Activated CD4-positive, alpha-beta T cell treated with anti-CD3 and anti-CD28 coated beads, Interleukin-2, amount 50 U/mL, for 4 hours (primary cell): ENCODE data around the gene GMPPA.

ENCODE experiments used
- DNase-seq, 2 experiments: peaks; one replicate each; pipeline ENCODE4 v3.0.0-alpha.2; 2020

Gene GMPPA

DNA sequence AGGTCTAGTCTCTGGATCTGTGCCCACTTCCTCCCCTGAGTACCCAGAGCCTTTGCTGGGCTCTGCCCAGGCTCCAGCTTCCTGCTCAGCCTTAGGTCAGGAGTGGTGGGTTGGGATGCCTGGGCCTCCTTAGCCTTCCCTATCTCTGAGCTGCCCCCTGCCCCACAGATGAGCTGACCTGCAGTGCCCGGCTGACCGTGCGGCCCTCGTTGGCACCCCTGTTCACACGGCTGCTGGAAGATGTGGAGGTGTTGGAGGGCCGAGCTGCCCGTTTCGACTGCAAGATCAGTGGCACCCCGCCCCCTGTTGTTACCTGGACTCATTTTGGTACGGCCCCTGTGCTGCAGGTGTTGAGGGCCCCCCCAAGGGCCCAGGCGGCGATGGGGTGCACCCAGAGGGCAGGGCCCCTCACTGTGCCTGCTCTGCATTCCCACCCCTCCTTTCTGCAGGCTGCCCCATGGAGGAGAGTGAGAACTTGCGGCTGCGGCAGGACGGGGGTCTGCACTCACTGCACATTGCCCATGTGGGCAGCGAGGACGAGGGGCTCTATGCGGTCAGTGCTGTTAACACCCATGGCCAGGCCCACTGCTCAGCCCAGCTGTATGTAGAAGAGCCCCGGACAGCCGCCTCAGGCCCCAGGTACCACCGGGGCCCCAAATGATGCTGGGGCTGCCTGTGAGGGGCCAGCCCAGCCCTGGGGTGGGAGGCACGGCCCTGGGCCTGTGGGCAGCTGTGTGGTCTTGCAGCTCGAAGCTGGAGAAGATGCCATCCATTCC, 30.1 kb upstream of the GMPPA start:
- no peak for DNase-seq

DNA sequence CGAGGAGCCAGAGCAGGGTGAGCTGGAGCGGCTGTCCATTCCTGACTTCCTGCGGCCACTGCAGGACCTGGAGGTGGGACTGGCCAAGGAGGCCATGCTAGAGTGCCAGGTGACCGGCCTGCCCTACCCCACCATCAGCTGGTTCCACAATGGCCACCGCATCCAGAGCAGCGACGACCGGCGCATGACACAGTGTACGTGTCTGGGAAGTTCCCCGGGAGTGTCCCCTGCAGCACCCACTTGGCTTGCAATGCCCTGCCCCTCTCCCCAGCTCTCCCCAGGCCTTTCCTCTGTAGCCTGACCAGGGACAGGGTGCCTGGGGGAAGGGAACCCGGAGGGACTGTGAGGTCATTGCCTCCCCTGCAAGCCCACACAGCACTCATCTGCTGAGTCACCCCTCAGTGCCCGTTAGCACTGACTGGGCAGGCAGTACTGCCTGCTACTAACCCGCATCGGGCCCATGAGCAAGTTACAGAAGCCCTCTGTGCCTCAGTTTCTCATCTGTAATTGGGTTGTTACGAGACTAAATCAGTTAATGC, 29.4 kb upstream of the GMPPA start:
- DNase-seq, result no peak

DNA sequence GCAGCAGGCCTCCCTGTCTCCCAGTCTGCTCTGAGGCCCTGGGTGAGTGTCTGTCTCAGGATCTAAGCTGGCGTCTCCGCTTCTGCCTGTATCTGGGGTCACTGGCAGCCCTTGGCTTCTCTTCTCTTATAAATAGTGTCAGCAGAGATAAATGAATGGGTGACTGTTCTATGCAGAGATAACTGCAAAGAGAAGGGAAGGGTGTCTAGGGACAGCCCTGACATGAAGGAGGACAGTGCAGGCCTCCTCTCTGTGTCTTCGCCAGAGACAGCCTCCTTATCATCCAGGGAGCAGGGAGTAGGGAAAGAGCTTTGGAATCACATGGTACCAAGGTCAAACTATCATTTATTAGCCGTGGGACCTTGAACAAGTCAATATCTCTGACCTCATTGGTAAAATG, 28.3 kb upstream of the GMPPA start:
- DNase-seq, result no peak

DNA sequence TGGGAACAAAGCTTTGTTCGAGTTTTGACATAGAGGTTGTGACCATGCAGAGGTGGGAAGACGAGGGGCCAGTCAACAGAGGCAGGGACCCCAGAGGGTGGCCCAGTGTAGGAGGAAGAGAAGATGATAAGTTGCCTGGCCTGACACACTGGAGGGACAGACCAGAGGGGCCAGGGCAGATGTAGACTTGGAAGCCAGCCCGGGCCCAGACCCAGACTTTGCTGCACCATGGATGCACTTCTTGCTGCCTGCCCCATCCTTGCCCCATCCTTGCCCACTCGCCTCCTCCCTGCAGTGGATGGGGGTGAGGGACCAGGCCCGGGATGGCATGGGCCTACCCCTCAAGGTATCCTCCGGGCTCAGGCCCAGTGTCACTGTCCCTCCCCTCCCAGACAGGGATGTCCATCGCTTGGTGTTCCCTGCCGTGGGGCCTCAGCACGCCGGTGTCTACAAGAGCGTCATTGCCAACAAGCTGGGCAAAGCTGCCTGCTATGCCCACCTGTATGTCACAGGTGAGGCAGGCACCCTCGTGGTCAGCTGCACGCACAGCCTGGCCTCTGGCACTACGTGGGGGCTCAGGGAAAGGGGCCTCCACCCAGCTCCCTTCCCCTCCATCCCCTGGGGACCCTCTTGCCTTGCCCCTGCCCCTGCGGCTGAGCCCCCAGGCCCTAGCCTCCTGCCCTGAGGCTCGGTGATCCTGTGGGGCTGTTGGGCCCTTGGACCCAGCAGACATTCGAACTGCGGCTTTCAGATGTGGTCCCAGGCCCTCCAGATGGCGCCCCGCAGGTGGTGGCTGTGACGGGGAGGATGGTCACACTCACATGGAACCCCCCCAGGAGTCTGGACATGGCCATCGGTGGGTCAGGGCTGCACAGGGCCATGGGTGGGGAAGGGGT, 27.0 kb upstream of the GMPPA start:
- DNase-seq, result no peak

DNA sequence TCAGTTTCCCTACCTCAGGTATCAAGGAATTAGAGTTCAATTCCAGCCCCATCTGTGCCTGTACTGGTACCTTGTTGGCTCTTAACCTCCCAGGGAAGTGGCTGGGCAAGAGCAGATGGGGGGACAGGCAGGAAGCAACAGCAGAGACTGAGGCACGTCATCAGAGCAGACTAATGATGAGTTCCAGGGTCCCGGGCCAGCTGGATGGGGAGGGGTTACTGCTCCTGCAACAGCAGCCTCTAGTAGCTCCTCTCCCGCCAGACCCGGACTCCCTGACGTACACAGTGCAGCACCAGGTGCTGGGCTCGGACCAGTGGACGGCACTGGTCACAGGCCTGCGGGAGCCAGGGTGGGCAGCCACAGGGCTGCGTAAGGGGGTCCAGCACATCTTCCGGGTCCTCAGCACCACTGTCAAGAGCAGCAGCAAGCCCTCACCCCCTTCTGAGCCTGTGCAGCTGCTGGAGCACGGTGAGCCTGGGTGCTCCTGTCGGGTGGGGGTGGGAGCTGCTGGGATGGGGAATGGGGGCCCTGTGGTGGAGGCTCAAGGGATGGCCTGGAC, 26.0 kb upstream of the GMPPA start:
- DNase-seq, result no peak

DNA sequence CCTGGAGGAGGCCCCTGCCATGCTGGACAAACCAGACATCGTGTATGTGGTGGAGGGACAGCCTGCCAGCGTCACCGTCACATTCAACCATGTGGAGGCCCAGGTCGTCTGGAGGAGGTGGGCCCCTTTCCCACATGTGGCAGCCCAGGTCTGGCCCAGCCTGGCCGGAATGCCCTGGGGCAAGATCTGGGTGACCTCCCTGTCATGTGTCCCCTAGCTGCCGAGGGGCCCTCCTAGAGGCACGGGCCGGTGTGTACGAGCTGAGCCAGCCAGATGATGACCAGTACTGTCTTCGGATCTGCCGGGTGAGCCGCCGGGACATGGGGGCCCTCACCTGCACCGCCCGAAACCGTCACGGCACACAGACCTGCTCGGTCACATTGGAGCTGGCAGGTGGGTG, 25.2 kb upstream of the GMPPA start:
- DNase-seq, result no peak

DNA sequence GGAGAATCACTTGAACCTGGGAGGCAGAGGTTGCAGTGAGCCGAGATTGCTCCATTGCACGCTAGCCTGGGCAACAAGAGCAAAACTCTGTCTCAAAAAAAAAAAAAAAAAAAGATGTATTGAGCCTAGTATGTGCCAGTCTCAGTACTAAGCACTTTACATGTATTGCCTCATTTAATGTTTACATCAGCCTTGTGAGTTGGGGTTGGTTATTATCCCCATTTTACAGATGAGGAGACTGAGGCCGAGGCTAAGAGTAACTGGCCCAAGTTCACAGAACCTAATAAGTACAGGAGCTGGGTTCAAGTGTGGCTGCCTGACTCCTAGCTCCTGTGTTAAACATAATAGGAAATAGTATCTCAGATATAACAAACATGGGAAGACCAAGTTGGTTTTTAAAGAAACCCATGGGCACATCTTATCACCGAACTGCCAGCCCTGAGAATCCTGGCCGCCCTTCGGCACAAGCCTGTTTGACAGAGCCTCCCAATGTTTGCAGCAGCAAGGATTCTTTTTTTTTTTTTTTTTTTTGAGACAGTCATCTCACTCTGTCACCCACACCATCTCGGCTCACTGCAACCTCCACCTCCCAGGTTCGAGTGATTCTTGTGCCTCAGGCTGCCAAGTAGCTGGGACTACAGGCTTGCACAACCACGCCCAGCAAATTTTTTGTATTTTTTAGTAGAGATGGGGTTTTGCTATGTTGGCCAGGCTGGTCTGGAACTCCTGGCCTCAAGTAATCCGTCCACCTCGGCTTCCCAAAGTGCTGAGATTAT, 24.2 kb upstream of the GMPPA start:
- no peak for DNase-seq

DNA sequence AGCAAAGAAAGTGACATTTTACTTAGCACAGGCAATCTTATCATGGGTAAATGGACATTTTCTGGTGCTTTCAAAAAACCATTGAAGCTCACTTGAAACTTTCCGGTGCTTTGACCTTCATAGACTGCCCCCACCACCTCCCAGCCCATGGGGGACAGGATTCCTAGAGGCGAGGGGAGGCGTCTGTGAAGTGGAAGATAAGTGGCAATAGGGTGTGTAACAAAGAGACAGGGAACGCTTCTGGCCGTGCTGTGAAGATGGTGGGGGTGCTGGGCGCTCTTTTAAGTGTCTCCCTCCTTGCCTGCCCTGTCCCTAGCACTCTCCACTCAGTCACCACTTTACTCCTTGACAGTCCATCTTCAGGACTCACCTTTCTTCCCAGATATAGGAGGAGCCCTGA, 23.4 kb upstream of the GMPPA start:
- DNase-seq, result no peak

DNA sequence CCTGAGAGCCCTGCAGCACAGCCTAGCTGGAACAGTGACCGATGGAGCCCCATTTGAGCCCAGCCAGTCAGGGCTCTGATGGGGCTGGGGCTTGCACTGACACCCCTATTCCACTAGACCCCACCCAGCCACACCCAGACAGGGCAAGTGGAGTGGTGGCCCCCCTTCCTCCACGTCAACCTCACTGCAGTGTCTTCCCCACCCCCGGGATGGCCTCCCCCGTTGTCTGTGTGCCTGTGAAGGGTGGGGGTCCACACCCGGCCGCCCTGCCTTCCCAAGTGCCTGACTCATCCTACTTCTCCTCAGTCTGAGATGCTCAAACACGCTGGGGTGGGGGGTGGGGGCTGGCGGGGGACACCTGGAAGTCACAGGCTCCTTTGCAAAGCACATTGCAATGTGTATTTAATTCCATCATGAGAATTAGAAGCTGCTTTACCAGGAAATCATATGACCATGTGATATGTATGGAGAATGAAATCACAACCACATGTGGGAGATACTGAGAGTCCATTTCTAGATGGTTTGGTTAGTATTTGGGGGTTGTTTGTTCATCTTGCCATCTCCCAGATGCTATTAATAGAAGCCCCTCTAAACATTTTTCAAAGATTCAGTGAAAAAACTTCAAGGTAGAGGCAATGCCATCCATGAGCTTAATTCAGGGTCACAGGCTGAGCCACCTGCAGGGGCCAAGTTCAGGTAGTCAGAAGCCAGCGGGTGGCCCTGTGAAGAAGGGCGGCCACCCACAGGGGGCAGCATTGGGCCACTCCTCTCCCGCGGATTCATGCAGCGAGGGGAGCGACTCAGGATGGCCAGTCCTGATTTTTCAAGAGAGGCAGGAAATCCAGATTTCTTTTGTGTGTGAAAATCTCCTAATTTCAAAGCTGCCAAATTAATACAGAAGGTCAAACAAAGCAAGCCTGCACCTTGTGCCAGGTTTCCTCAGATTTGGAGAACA, 22.7 kb upstream of the GMPPA start:
- peak; percentile 40 to 41 for DNase-seq

DNA sequence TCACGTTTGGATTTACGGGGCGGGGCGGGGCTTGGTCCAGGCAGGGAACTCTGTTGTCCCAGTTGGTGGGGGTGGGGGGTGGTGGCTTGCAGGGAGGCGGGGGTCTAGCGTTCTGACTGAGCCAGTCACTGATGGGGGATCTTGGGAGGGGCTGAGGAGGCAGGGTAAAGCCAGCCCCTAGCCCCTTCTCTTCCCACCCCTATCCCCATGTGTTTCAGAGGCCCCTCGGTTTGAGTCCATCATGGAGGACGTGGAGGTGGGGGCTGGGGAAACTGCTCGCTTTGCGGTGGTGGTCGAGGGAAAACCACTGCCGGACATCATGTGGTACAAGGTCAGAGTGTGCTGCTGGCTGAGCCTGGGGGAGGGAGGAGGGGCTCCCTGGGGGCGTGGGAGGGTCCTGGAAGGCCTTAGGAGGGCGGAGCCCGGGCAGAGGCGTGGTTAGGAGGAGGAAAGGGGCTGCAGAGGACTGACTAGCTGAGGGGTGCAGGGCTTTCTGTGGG, 22.0 kb upstream of the GMPPA start:
- no peak for DNase-seq

DNA sequence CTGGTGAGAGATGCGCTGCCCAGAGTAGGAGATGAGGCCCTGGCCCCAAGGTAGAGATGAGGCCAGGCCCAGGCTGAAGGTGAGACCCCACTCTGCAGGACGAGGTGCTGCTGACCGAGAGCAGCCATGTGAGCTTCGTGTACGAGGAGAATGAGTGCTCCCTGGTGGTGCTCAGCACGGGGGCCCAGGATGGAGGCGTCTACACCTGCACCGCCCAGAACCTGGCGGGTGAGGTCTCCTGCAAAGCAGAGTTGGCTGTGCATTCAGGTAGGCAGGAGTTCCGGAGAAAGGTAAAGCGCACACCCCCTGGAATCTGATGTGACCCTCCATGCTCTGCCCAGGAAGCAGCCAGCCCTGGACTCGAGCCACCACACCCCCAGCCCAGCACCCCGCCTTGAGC, 21.5 kb upstream of the GMPPA start:
- no peak for DNase-seq

DNA sequence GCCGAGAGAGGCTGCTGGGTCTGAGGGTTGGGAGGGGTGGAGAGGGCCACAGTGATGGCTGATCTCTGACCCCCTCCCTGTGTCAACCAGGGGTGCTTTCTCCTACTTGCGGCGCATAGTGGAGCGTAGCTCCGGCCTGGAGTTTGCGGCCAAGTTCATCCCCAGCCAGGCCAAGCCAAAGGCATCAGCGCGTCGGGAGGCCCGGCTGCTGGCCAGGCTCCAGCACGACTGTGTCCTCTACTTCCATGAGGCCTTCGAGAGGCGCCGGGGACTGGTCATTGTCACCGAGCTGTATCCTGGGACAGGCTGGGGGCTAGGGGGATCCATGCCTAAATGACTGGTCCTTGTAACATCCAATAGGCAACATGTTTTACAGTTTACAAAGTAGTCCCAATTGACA, 20.9 kb upstream of the GMPPA start:
- no peak for DNase-seq

DNA sequence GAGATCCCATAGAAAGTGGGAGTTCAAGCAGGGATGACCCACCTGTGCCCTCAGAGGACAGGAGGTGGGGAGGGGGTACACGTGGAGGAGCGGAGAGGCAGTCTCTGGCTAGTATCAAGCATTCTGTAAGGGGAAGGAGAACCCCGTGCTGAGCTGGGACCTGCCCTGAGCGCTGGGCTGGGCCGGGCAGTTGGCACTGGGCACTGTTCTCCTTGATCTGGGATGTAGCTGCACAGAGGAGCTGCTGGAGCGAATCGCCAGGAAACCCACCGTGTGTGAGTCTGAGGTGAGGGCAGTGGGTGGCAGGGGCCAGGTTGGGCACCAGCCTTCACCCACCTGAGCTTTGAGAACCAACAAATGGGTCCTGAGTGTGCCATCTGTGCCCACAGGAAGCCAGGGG, 19.8 kb upstream of the GMPPA start:
- DNase-seq, result no peak

DNA sequence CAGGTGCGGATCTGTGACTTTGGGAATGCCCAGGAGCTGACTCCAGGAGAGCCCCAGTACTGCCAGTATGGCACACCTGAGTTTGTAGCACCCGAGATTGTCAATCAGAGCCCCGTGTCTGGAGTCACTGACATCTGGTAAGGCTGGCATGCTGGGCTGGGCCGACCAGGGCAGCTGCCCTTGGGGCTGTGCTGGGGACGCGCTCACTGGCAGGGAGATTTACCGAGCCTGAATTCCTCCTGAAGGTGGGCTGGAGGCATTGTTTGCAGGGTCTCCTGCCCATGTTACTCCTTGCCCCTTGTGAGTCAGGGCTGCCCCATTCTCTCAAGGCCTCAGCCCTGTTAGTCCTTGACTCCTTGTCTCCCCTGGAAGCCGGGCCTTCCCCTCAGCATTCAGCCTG, 18.7 kb upstream of the GMPPA start:
- DNase-seq, result no peak

DNA sequence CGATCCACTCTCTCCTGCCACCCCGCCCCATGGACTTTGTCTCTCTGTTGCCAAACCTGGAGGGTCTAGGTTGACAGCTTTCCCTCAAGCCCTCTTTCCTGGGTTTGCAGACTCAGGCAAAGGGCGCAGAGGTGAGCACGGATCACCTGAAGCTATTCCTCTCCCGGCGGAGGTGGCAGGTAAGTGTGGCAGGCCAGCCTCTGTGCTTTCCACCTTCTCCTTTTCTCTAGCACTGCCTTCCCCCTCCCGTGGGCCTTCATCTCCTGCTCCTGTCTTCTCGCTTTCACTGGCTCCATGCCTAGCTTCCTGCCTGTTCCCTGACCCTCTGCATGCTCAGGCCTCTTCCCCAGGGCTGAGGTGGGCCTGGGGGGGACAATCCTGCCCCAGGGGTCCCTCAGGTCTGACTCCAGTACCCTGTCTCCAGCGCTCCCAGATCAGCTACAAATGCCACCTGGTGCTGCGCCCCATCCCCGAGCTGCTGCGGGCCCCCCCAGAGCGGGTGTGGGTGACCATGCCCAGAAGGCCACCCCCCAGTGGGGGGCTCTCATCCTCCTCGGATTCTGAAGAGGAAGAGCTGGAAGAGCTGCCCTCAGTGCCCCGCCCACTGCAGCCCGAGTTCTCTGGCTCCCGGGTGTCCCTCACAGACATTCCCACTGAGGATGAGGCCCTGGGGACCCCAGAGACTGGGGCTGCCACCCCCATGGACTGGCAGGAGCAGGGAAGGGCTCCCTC, 15.9 kb upstream of the GMPPA start:
- no peak for DNase-seq

DNA sequence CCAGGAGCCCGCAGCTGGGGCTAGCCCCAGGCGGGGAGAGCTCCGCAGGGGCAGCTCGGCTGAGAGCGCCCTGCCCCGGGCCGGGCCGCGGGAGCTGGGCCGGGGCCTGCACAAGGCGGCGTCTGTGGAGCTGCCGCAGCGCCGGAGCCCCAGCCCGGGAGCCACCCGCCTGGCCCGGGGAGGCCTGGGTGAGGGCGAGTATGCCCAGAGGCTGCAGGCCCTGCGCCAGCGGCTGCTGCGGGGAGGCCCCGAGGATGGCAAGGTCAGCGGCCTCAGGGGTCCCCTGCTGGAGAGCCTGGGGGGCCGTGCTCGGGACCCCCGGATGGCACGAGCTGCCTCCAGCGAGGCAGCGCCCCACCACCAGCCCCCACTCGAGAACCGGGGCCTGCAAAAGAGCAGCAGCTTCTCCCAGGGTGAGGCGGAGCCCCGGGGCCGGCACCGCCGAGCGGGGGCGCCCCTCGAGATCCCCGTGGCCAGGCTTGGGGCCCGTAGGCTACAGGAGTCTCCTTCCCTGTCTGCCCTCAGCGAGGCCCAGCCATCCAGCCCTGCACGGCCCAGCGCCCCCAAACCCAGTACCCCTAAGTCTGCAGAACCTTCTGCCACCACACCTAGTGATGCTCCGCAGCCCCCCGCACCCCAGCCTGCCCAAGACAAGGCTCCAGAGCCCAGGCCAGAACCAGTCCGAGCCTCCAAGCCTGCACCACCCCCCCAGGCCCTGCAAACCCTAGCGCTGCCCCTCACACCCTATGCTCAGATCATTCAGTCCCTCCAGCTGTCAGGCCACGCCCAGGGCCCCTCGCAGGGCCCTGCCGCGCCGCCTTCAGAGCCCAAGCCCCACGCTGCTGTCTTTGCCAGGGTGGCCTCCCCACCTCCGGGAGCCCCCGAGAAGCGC, 15.0 kb upstream of the GMPPA start:
- DNase-seq, result no peak

DNA sequence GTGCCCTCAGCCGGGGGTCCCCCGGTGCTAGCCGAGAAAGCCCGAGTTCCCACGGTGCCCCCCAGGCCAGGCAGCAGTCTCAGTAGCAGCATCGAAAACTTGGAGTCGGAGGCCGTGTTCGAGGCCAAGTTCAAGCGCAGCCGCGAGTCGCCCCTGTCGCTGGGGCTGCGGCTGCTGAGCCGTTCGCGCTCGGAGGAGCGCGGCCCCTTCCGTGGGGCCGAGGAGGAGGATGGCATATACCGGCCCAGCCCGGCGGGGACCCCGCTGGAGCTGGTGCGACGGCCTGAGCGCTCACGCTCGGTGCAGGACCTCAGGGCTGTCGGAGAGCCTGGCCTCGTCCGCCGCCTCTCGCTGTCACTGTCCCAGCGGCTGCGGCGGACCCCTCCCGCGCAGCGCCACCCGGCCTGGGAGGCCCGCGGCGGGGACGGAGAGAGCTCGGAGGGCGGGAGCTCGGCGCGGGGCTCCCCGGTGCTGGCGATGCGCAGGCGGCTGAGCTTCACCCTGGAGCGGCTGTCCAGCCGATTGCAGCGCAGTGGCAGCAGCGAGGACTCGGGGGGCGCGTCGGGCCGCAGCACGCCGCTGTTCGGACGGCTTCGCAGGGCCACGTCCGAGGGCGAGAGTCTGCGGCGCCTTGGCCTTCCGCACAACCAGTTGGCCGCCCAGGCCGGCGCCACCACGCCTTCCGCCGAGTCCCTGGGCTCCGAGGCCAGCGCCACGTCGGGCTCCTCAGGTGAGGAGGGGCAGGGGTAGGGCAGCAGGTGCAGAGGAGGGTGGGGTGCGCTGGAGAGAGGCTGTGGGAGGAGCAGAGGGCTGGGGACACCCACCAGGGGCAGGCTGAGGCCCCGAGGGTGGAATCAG, 14.1 kb upstream of the GMPPA start:
- DNase-seq, result no peak

DNA sequence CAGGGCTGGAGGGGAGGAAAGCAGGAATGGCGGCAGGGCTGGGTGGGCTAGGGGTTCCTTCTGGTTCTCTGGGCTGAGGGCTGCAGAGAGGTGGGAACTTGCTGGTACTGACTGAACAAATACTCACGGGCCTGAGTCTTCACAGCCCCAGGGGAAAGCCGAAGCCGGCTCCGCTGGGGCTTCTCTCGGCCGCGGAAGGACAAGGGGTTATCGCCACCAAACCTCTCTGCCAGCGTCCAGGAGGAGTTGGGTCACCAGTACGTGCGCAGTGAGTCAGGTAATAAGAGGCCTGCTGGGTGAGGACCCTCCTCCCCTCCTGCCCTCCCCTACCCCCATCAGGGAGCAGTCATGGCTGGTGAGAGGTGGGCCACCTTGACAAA, 13.5 kb upstream of the GMPPA start:
- DNase-seq, result no peak
